ENCODE measurements around the gene LIPM.

DNA sequence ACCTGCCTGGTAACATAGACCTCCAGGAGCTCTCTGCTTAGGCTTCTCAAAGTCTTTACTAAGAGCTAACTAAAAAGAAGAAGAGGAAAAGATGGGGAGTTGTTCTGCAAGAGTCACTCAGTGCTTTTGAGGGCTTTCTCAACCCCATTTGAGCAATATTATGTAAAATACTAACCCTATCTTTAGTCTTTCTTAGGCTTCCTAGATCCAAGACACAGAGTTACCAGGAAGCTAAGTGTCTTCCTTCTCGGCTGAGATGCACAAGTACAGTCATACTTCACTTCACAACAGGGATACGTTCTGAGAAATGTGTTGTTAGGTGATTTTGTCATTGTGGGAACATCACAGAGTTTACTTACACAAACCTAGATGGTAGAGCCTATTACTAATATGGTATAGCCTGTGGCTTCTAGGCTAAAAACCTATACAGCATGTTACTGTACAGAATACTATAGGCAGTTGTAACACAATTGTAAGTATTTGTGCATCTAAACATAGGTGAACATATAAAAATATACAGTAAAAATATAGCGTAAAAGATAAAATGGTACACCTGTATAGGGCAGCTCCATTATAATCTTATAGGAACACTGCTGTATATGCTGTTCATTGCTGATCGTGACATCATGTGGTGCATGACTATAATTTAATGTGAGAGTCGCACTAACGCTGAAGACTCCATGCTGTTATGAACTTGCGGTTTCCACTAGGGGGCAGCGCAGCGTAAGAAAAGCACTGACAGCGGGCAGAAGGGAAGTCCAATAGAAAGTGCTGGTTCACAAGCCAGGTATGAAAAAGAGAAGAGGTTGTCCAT lies 32.8 kb downstream of the LIPM start:
- no peak for TF ChIP-seq EZH2 (IDR thresholded peaks at IDR 0.05; ENCODE audit: low read length)
- TF ChIP-seq, protein P1, sequence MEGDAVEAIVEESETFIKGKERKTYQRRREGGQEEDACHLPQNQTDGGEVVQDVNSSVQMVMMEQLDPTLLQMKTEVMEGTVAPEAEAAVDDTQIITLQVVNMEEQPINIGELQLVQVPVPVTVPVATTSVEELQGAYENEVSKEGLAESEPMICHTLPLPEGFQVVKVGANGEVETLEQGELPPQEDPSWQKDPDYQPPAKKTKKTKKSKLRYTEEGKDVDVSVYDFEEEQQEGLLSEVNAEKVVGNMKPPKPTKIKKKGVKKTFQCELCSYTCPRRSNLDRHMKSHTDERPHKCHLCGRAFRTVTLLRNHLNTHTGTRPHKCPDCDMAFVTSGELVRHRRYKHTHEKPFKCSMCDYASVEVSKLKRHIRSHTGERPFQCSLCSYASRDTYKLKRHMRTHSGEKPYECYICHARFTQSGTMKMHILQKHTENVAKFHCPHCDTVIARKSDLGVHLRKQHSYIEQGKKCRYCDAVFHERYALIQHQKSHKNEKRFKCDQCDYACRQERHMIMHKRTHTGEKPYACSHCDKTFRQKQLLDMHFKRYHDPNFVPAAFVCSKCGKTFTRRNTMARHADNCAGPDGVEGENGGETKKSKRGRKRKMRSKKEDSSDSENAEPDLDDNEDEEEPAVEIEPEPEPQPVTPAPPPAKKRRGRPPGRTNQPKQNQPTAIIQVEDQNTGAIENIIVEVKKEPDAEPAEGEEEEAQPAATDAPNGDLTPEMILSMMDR (optimal IDR thresholded peaks at IDR 0.05 in 1 of 3, IDR thresholded peaks at IDR 0.05 in 1 of 3, conservative IDR thresholded peaks at IDR 0.05 in 1 of 3; ENCODE audit: extremely low read depth in 1 of 3, insufficient read depth in 2 of 3, low read length in 3 of 3): peak; percentile 79 to 89 (median 88)

Measured in keratinocyte (primary cell).